B cell (primary cell): Measurements from ENCODE around the gene NECTIN1.

Experiments
- CTCF ChIP-seq: fragments of 200-600 bp; IDR thresholded peaks from one replicate; pipeline ENCODE4 v1.8.0; 2022; ENCODE audit warnings: antibody characterized with exemption, mild to moderate bottlenecking
- EZH2 ChIP-seq: IDR thresholded peaks from 2 replicates; pipeline ENCODE4 v1.6.1; 2012; ENCODE audit warnings: borderline replicate concordance, low read depth, mild to moderate bottlenecking, moderate library complexity, low read length; ENCODE audit not compliant: insufficient read depth, poor library complexity, severe bottlenecking

GRCh38 chr11:119664063-119664572, 64.9 kb downstream of the NECTIN1 start:
- TF ChIP-seq CTCF (no peak), EZH2 (no peak)
